HG03457 (cell line): Measurements from ENCODE around the gene SLC36A2.
"Not testable (repeated sequence)": the region's sequence is repeated elsewhere in the genome, so short reads cannot be mapped to it uniquely, and the experiment has no call there.

Source experiments
- ATAC-seq: cut with Tn5 transposase; IDR thresholded peaks from one replicate; pipeline ENCODE4 v1.9.1; 2021; ENCODE audit warnings: moderate number of reproducible peaks; ENCODE audit not compliant: unreplicated experiment

The SLC36A2 gene

GRCh38 chr5:151327585-151327984 lies 19.8 kb downstream of the SLC36A2 start:
- no peak for ATAC-seq

- ATAC-seq = no peak
These were observed 21.1 kb downstream of the SLC36A2 start for GRCh38 chr5:151326266-151326665.

GRCh38 chr5:151320481-151320880 lies 26.9 kb downstream of the SLC36A2 start:
- no peak for ATAC-seq

- no peak for ATAC-seq
These were observed 28.3 kb downstream of the SLC36A2 start for GRCh38 chr5:151318850-151319732.

- ATAC-seq = no peak
These were observed 29.5 kb downstream of the SLC36A2 start for GRCh38 chr5:151317871-151318270.

- no peak for ATAC-seq
These were observed 31.3 kb downstream of the SLC36A2 start for GRCh38 chr5:151315998-151316597.

DNA sequence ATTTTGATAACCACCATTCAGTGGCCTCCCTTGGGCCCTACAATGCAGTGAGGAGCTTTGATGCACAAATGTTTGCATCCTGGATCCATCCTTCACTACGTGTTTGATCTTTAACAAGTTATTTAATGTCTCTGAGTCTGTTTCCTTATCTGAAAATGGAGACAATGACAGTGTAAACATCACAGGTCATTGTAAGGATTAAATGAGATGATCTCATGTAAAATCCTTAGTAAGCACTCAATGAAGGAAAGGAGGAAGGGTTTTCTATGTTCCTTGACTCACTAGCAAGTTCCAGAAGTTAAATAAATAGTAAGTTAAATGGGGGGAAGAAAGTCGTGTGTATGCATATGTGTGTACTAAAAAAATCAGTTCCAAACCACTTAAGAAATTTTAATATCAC lies 34.0 kb downstream of the SLC36A2 start:
- no peak for ATAC-seq

DNA sequence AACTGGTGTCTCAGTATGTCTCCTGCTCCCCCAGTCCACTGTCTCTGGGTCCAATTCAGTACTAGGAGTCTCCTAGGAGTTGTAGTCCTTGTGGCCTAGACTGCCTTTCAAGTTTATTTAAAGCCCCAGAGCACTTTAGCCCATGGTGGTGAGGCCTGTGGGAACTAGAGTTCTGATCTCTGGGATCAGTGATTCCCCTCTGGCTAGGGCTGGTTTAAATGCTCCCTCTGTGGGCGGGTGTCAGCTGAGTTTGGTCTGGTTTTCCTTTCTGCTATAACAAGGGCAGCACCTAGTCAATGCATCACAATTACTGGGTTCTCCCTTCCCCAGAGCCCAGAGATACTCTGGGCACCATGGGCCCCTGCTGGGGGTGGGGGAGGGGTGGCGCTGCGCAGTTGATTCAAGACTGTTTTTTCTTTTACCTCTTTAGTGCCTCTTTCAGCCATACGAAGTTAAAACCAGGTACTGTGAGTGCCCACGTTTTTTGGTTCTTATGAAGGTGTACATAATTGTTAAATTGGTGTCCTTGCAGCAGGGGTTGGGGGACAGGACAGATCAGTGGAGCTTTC lies 34.5 kb downstream of the SLC36A2 start:
- no peak for ATAC-seq

DNA sequence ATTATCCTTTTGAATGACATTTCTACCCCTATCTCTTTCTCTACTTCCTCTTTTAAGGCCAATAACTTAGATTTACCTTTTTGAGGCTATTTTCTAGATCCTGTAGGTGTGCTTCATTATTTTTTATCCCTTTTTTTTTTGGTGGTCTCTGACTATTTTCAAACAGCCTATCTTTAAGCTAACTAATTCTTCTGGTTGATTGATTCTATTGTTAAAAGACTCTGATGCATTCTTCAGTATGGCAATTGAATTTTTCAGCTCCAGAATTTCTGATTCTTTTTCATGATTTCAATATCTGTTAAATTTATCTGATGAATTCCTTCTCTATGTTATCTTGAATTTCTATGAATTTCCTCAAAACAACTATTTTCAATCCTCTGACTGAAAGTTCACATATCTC lies 36.4 kb downstream of the SLC36A2 start:
- ATAC-seq = no peak

GRCh38 chr5:151309821-151310220 lies 37.5 kb downstream of the SLC36A2 start:
- ATAC-seq = not testable (repeated sequence)

GRCh38 chr5:151309266-151309665 lies 38.1 kb downstream of the SLC36A2 start:
- not testable (repeated sequence) for ATAC-seq

GRCh38 chr5:151303666-151304065 lies 43.7 kb downstream of the SLC36A2 start, which contains the start of gene SLC36A3:
SLC36A3 (minus strand) TSS chr5:151303766; CDS start chr5:151303354, 412 bp downstream.
- no peak for ATAC-seq

DNA sequence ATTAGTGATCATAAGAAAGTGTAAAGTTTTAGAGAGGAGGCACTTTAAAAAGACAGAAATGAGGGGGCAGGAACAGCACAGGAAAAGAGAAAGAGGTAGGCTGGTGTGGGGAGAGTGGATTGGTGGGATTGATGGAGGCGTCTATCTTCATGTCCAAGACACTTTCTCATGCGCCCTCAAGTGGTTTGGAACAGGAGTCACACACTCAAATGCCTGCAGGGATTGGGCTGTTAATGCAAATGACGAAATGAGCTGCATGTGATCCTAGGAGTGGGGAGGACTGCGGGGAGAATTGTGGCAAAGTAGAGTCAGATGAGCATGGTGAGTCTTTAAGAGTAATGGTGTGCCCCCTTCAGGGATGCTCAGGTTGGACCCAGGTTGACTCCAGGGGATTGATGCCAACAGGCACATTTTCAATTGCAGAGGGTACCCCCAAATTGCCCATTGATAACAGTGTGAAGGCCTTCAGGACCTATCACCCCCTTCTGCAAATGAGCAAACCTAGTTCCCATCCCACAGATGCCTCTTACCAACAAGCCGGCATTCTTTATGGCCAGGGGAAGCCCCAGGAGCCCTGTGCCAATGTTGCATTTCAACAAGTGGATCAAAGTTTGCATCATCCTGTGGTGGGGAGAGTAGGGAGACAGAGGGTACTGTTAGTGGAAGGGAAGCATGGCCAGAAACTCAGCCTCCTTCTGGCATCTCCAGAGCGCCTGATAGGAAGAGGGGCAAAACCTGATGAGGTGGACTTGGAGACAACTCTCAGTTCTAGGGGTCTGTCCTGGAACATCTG lies 49.1 kb downstream of the SLC36A2 start:
- no peak for ATAC-seq

DNA sequence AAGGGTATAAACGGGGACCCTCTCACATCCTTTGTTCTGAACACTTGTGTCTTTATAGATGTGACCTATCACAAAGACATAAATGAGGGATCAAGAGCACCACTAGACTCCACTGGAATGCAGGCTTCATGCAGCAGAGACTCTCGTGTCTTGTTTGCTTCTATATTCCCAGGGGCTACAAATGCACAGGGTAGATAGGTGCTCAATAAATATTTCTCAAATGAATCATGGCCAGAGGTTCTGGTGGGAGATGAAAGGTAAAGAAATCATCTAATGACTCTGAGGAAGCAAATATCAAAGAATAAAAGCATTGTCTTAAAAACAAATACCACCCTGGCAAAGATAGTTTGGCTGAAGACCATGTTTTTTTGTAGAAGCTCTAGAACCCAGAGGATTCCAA lies 50.4 kb downstream of the SLC36A2 start:
- ATAC-seq = no peak

- no peak for ATAC-seq
These were observed 50.9 kb downstream of the SLC36A2 start for GRCh38 chr5:151296478-151296830.

DNA sequence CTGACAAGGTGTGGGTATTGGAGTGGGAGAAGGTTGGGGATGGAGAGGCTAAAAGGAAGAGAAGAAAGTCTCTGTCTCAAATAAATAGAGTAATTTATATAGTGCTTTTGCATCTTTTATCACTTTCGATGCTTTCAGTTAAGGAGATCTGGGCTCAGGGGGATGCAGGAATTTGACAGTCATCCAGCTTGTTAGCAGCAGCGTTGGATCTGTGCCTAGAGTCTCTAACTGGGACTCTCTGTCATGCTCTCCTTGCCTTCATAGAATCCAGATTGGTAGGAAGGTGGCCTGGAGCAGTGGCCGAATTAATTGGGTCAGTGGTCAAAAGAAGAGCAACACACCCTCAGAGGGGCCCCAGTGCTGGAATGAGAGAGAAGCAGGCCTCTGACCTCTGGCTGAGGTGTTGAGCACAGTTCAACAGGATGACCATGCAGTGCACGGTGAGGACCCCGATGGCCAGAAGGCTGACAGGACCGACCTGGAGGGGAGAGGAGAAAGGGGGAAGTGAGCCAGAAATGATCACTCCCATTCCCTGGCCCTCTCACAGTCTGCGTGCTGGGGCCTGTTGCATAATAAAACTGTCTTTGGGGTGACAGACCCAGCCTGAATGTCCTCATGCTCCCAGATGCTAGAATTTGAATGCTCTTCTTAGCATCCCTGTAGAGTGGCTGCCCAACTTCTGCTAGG lies 51.4 kb downstream of the SLC36A2 start:
- no peak for ATAC-seq

DNA sequence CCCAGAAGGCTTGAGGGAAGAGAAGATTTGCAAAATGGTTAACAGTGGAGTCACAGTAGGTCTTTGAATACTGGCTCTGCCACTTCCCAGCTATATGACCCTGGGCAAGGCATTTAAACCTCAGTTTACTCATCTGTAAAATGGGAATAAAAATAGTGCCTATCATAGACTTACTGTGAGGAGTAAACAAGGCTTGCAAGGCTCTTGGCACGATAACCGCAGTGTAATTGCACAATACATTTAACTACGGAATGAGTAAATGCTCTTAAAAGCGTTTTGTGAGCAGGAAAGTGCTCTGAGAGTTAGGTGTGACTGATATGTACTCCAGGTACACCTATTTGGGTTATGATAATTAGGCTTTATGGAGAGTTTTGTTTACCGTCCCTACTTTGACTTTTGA lies 52.2 kb downstream of the SLC36A2 start:
- no peak for ATAC-seq

- no peak for ATAC-seq
These were observed 53.7 kb downstream of the SLC36A2 start for GRCh38 chr5:151293624-151294023.

- ATAC-seq = no peak
These were observed 59.2 kb downstream of the SLC36A2 start for GRCh38 chr5:151288180-151288579.

- ATAC-seq = no peak
These were observed 61.1 kb downstream of the SLC36A2 start for GRCh38 chr5:151286246-151286645.

- no peak for ATAC-seq
These were observed 61.7 kb downstream of the SLC36A2 start for GRCh38 chr5:151285683-151286082.
